Left lung (tissue), 10 donors: ENCODE measurements around the gene PFKP. TPM values are rescaled to one million over a fixed set of nuclear protein-coding genes. Genes with fewer than 3 reads are reported as not detected.

Experiments used
- ATAC-seq: fragments of 200-7000 bp; cut with Tn5 transposase; one replicate; pipeline ENCODE4 v1.9.1; 2020; ENCODE audit warnings: moderate library complexity
- DNase-seq, 4 donors: peaks; one replicate each; pipeline ENCODE4 v3.0.0-alpha.2; 2013 to 2020
- H3K27ac ChIP-seq, 2 donors: fragments of 200-600 bp; sonication (generic) in 1 of 2; one replicate each; pipeline versions ENCODE4 v1.5.0 to v1.8.0; 2020 to 2021
- H3K27me3 ChIP-seq, 2 donors: fragments of 200-600 bp; sonication (generic) in 1 of 2; one replicate each; pipeline versions ENCODE4 v1.5.0 to v1.8.0; 2020 to 2021
- H3K36me3 ChIP-seq, 2 donors: fragments of 200-600 bp; sonication (generic) in 1 of 2; one replicate each; pipeline versions ENCODE4 v1.5.0 to v1.8.0; 2020 to 2021
- H3K4me1 ChIP-seq, 2 donors: fragments of 200-600 bp; one replicate each; pipeline ENCODE4 v1.8.0; 2021
- H3K4me3 ChIP-seq, 2 donors: fragments of 200-600 bp; sonication (generic) in 1 of 2; one replicate each; pipeline versions ENCODE4 v1.5.0 to v1.8.0; 2020 to 2021; ENCODE audit warnings: mild to moderate bottlenecking in 1 of 2
- H3K9me3 ChIP-seq, 2 donors: fragments of 200-600 bp; sonication (generic) in 1 of 2; one replicate each; pipeline versions ENCODE4 v1.5.0 to v1.8.0; 2020 to 2021
- CTCF ChIP-seq, 2 donors: fragments of 200-600 bp; sonication (generic) in 1 of 2; IDR thresholded peaks; one replicate each; pipeline versions ENCODE4 v1.5.0 to v1.8.0; 2021; ENCODE audit warnings: antibody characterized with exemption in 2 of 2
- intact Hi-C, 2 donors: fragments of 100-400 bp; cut with DNase I; formaldehyde crosslinking; loops; one replicate each; pipeline versions ENCODE4 v1.11.2 to v1.14.2; 2022
- polyA plus RNA-seq, 6 donors: library from polyadenylated mRNA; unstranded; fragments of 120-200 nt; gene quantifications; one replicate each; pipeline ENCODE4 v1.2.1, GENCODE V29; 2013; ENCODE audit not compliant: insufficient read length in 6 of 6
- total RNA-seq, 2 donors: library from RNA; stranded (reverse); fragmentation: NEBNext Ultra II Directional; extraction: Animal tissue kit (Norgen Biotek cat#: 25700); gene quantifications; one replicate each; pipeline ENCODE4 v1.2.1, GENCODE V29; 2021
- donor health status: DM: no; HTN: yes; CAD: no.
- donor health status: DM: no; HTN: no; CAD: no.

Gene PFKP
- total and polyA plus RNA-seq, 8 donors = 7.4 to 70.0 (median 11.2) TPM

GRCh38 chr10:3100856-3101640, 33.7 kb downstream of the PFKP start:
- no peaks in the 10 kb centered on the region for H3K27me3 ChIP-seq
- ATAC-seq = no peak
- intact Hi-C loops = no loop called here
- DNase-seq = no peak
- H3K9me3 ChIP-seq = no peaks in the 10 kb centered on the region
- peaks cover 8 to 19% of the 10 kb centered on the region in 2 donors for H3K4me1 ChIP-seq
- H3K27ac ChIP-seq = no peak overlapping the region
- TF ChIP-seq CTCF (IDR thresholded peaks at IDR 0.05) = no peak
- no peak overlapping the region for H3K4me3 ChIP-seq
- peaks cover 0 to 50% of the 10 kb centered on the region in 2 donors for H3K36me3 ChIP-seq

GRCh38 chr10:3102720-3103427, 35.5 kb downstream of the PFKP start:
- no peak for TF ChIP-seq CTCF (IDR thresholded peaks at IDR 0.05)
- H3K4me3 ChIP-seq = no peak overlapping the region

GRCh38 chr10:3103646-3104045, 36.3 kb downstream of the PFKP start:
- no peak for TF ChIP-seq CTCF (IDR thresholded peaks at IDR 0.05)
- H3K36me3 ChIP-seq = peaks cover 0 to 68% of the 10 kb centered on the region in 2 donors
- ATAC-seq = no peak
- H3K9me3 ChIP-seq = no peaks in the 10 kb centered on the region
- H3K4me1 ChIP-seq = peaks cover 4 to 11% of the 10 kb centered on the region in 2 donors
- H3K27ac ChIP-seq = no peak overlapping the region
- intact Hi-C loops = no loop called here
- no peak overlapping the region for H3K4me3 ChIP-seq
- H3K27me3 ChIP-seq = no peaks in the 10 kb centered on the region
- peak in 1 of 4 donors; percentile 27 for DNase-seq

More at GRCh38 chr10:3102720-3103427, 35.5 kb downstream of the PFKP start:
- no peak for ATAC-seq
- H3K27me3 ChIP-seq = no peaks in the 10 kb centered on the region
- no peak overlapping the region for H3K27ac ChIP-seq
- H3K9me3 ChIP-seq = no peaks in the 10 kb centered on the region
- peak in 2 of 4 donors; percentile 59 to 61 for DNase-seq
- intact Hi-C loops = no loop called here
- peaks cover 0 to 60% of the 10 kb centered on the region in 2 donors for H3K36me3 ChIP-seq
- peaks cover 4 to 13% of the 10 kb centered on the region in 2 donors for H3K4me1 ChIP-seq

- no peak overlapping the region for H3K27ac ChIP-seq
- ATAC-seq = no peak
- DNase-seq = peak in 1 of 4 donors; percentile 31
Measured at GRCh38 chr10:3104251-3104918, 37.0 kb downstream of the PFKP start.

More at GRCh38 chr10:3104251-3104918, 37.0 kb downstream of the PFKP start:
- Histone ChIP-seq H3K36me3 (peaks cover 0 to 75% of the 10 kb centered on the region in 2 donors), H3K4me3 (no peak overlapping the region), H3K9me3 (no peaks in the 10 kb centered on the region), H3K27me3 (no peaks in the 10 kb centered on the region), H3K4me1 (peaks cover 0 to 4% of the 10 kb centered on the region in 2 donors)
- intact Hi-C loops = no loop called here
- TF ChIP-seq CTCF (IDR thresholded peaks at IDR 0.05) = no peak
